Epithelial cell of proximal tubule (primary cell): Measurements from ENCODE around the gene LMF1. TPM values are rescaled to one million over a fixed set of nuclear protein-coding genes. Genes with fewer than 3 reads are reported as not detected.
"Not testable (repeated sequence)": the region's sequence is repeated elsewhere in the genome, so short reads cannot be mapped to it uniquely, and the experiment has no call there.

Experiments used
- DNase-seq: peaks from one replicate; pipeline ENCODE4 v3.0.0-alpha.2; 2011; ENCODE audit warnings: low read depth
- H3K4me3 ChIP-seq: 2 replicates; pipeline ENCODE4 v1.5.1; 2011; ENCODE audit warnings: low read depth, mild to moderate bottlenecking, low read length
- CTCF ChIP-seq: conservative IDR thresholded peaks from 2 replicates; pipeline ENCODE4 v1.5.1; 2012; ENCODE audit warnings: low read depth, mild to moderate bottlenecking, low read length
- total RNA-seq: library from RNA; depleted of rRNA; stranded (reverse); fragments of >200 nt; gene quantifications from 2 replicates; pipeline ENCODE4 v1.2.3, GENCODE V29; 2015

Gene LMF1
- total RNA-seq, 1 donor from 2014 or later = 8.2 TPM

GRCh38 chr16:959232-960040, 11.3 kb downstream of the LMF1 start:
- no peak overlapping the region for H3K4me3 ChIP-seq
- no peak for TF ChIP-seq CTCF
- no peak for DNase-seq

- not testable (repeated sequence) for H3K4me3 ChIP-seq, DNase-seq
Measured at GRCh38 chr16:955766-956165, 15.0 kb downstream of the LMF1 start.

GRCh38 chr16:953818-954217, 17.0 kb downstream of the LMF1 start:
- H3K4me3 ChIP-seq, DNase-seq: not testable (repeated sequence)

- DNase-seq = no peak
- H3K4me3 ChIP-seq = no peak overlapping the region
- TF ChIP-seq CTCF = no peak
Measured at GRCh38 chr16:952321-952720, 18.5 kb downstream of the LMF1 start.

- DNase-seq = no peak
- TF ChIP-seq CTCF = no peak
- H3K4me3 ChIP-seq = no peak overlapping the region
Measured at GRCh38 chr16:951660-952301, 19.0 kb downstream of the LMF1 start.

- H3K4me3 ChIP-seq, DNase-seq: not testable (repeated sequence)
Measured at GRCh38 chr16:950733-951573, 19.8 kb downstream of the LMF1 start.

GRCh38 chr16:948767-949166, 22.0 kb downstream of the LMF1 start:
- DNase-seq, H3K4me3 ChIP-seq: not testable (repeated sequence)

- DNase-seq, H3K4me3 ChIP-seq: not testable (repeated sequence)
Measured at GRCh38 chr16:947922-948303, 22.9 kb downstream of the LMF1 start.

GRCh38 chr16:947255-947921, 23.4 kb downstream of the LMF1 start:
- H3K4me3 ChIP-seq = no peak overlapping the region
- no peak for TF ChIP-seq CTCF
- DNase-seq = no peak
